B cell (primary cell): ENCODE measurements around the gene HLA-B. TPM values are rescaled to one million over a fixed set of nuclear protein-coding genes. Genes with fewer than 3 reads are reported as not detected.

ENCODE experiments used
- ATAC-seq: fragments of 200-7000 bp; cut with Tn5 transposase; one replicate; pipeline ENCODE4 v1.10.0; 2021; ENCODE audit warnings: low read depth, mild to moderate bottlenecking, moderate number of reproducible peaks, moderate library complexity
- CTCF ChIA-PET: fragments of 350-600 bp; sonication (Branson Sonifier 250); formaldehyde crosslinking; loops from one replicate; lab custom pipeline; 2021; ENCODE audit warnings: antibody characterized with exemption, inconsistent platforms; lab: Charles Lee
- POLR2A ChIA-PET: fragments of 350-600 bp; sonication (Branson Sonifier 250); formaldehyde crosslinking; loops from one replicate; lab custom pipeline; 2021; ENCODE audit warnings: antibody characterized with exemption; lab: Charles Lee
- DNase-seq: peaks from one replicate; pipeline ENCODE4 v3.0.0; 2013
- H2AFZ ChIP-seq: 2 replicates; pipeline ENCODE4 v1.6.1; 2012; ENCODE audit warnings: mild to moderate bottlenecking, low read depth, low read length; ENCODE audit not compliant: insufficient read depth, poor library complexity, severe bottlenecking
- H3K27ac ChIP-seq, 2 donors: 1 replicate in 1 of 2; 2 replicates in 1 of 2; pipeline ENCODE4 v1.5.1; 2012 to 2013; ENCODE audit warnings: low read length in 2 of 2, mild to moderate bottlenecking in 2 of 2, moderate library complexity in 1 of 2
- H3K27me3 ChIP-seq, 4 experiments: fragments of 200-600 bp in 1 of 4; sonication (generic) in 1 of 4; replicated peaks in 1 of 4; 1 replicate in 2 of 4; 2 replicates in 2 of 4; pipeline versions ENCODE4 v1.6.1 to v1.7.0; 2013 to 2016; ENCODE audit warnings: low read length in 3 of 4, mild to moderate bottlenecking in 2 of 4, mixed read lengths in 1 of 4, moderate library complexity in 1 of 4; ENCODE audit not compliant: insufficient read depth in 4 of 4, control insufficient read depth in 3 of 4; ENCODE audit errors: control extremely low read depth in 1 of 4
- H3K36me3 ChIP-seq, 2 experiments: replicated peaks in 1 of 2; 1 replicate in 1 of 2; 2 replicates in 1 of 2; pipeline versions ENCODE4 v1.6.1 to v1.7.1; 2013; ENCODE audit warnings: low read length in 1 of 2; ENCODE audit not compliant: insufficient read depth in 2 of 2, control insufficient read depth in 1 of 2; ENCODE audit errors: control extremely low read depth in 1 of 2, extremely low read depth in 1 of 2
- H3K4me1 ChIP-seq, 2 donors: fragments of 200-600 bp in 1 of 2; sonication (generic) in 1 of 2; 1 replicate in 1 of 2; 2 replicates in 1 of 2; pipeline versions ENCODE4 v1.5.1 to v1.6.1; 2013 to 2017; ENCODE audit warnings: low read length in 2 of 2; ENCODE audit not compliant: control insufficient read depth in 2 of 2, insufficient read depth in 2 of 2
- H3K4me2 ChIP-seq: replicated peaks from 2 replicates; pipeline ENCODE3; 2012; ENCODE audit warnings: mild to moderate bottlenecking, low read depth, low read length; ENCODE audit not compliant: poor library complexity, severe bottlenecking
- H3K4me3 ChIP-seq, 5 experiments: fragments of 200-600 bp in 1 of 5; sonication (generic) in 1 of 5; 1 replicate in 3 of 5; 2 replicates in 2 of 5; pipeline versions ENCODE4 v1.5.1 to v1.7.0; 2011 to 2016; ENCODE audit warnings: low read length in 4 of 5, mild to moderate bottlenecking in 4 of 5, low read depth in 2 of 5, control low read depth in 1 of 5, moderate library complexity in 1 of 5; ENCODE audit not compliant: insufficient read depth in 1 of 5; ENCODE audit errors: control extremely low read depth in 1 of 5, extremely low read depth in 1 of 5
- H3K79me2 ChIP-seq: fragments of 200-600 bp; sonication (generic); one replicate; pipeline ENCODE4 v1.6.0; 2016; ENCODE audit warnings: low read length; ENCODE audit not compliant: control insufficient read depth, insufficient read depth
- H3K9ac ChIP-seq: fragments of 200-600 bp; sonication (generic); 2 replicates; pipeline ENCODE4 v1.6.1; 2017; ENCODE audit warnings: mild to moderate bottlenecking, low read length, moderate library complexity
- H3K9me3 ChIP-seq, 3 donors: one replicate each; pipeline versions ENCODE4 v1.6.1 to v1.7.1; 2013; ENCODE audit warnings: low read length in 2 of 3; ENCODE audit not compliant: control insufficient read depth in 2 of 3, insufficient read depth in 1 of 3; ENCODE audit errors: control extremely low read depth in 1 of 3
- H4K20me1 ChIP-seq: 2 replicates; pipeline ENCODE4 v1.6.0; 2012; ENCODE audit warnings: mild to moderate bottlenecking, low read length; ENCODE audit not compliant: insufficient read depth, control insufficient read depth, poor library complexity, severe bottlenecking
- H3K27ac Mint-ChIP-seq: one replicate; pipeline ENCODE4 v1.8.0; 2021; ENCODE audit warnings: mixed read lengths
- H3K27me3 Mint-ChIP-seq: one replicate; pipeline ENCODE4 v1.8.0; 2021; ENCODE audit warnings: mixed read lengths
- H3K4me1 Mint-ChIP-seq: one replicate; pipeline ENCODE4 v1.8.0; 2021; ENCODE audit warnings: mixed read lengths
- H3K4me3 Mint-ChIP-seq: one replicate; pipeline ENCODE4 v1.8.0; 2021; ENCODE audit warnings: mixed read lengths
- H3K9me3 Mint-ChIP-seq: one replicate; pipeline ENCODE4 v1.8.0; 2022; ENCODE audit warnings: mixed read lengths; ENCODE audit not compliant: insufficient read depth
- EZH2 ChIP-seq: IDR thresholded peaks from 2 replicates; pipeline ENCODE4 v1.6.1; 2012; ENCODE audit warnings: borderline replicate concordance, low read depth, mild to moderate bottlenecking, moderate library complexity, low read length; ENCODE audit not compliant: insufficient read depth, poor library complexity, severe bottlenecking
- WGBS: methylation state at CpG from one replicate; pipeline ENCODE4 v1.1.5; 2013; ENCODE audit warnings: missing lambda C conversion rate; ENCODE audit not compliant: insufficient coverage; 5-methylcytosine and 5-hydroxymethylcytosine counted together
- intact Hi-C: fragments of 100-400 bp; cut with micrococcal nuclease; formaldehyde crosslinking; loops from one replicate; pipeline ENCODE4 v1.10.0; 2022
- polyA plus RNA-seq: library from polyadenylated mRNA; depleted of rRNA; stranded (reverse); fragments of >200 nt; gene quantifications from 2 replicates; pipeline ENCODE4 v1.2.3, GENCODE V29; 2012
- total RNA-seq, 2 donors: library from RNA; stranded (reverse); fragments of 120-200 nt in 1 of 2; gene quantifications; 1 replicate in 1 of 2; 2 replicates in 1 of 2; pipeline versions ENCODE4 v1.2.3 to v1.2.4, GENCODE V29; 2013 to 2022
- TF ChIP-seq, protein P1 (sequence below): fragments of 200-600 bp; IDR thresholded peaks from one replicate; pipeline ENCODE4 v1.8.0; 2022; ENCODE audit warnings: antibody characterized with exemption, mild to moderate bottlenecking

The HLA-B gene
- total and polyA plus RNA-seq, 2 donors (not counting 1 experiment from before 2014, with no cell fraction given): 4,028 to 7,345 TPM

GRCh38 chr6:31309641-31310040 is 47.3 kb downstream of the HLA-B start:
- ChIA-PET POLR2A (no interaction called here), CTCF (interaction anchor here (1.5 kb wide), 1 partner anchor 10 kb away, joined by 3 read pairs; no protein-coding TSS in a partner anchor)
- H3K4me1 Mint-ChIP-seq: peaks cover 7% of the 10 kb centered on the region
- no peaks in the 10 kb centered on the region for H3K9me3 Mint-ChIP-seq
- Histone ChIP-seq H3K9me3 (peaks cover 0 to 4% (median 0%) of the 10 kb centered on the region in 3 donors), H3K4me3 (no peak overlapping the region), H3K27ac (no peak overlapping the region), H3K4me2 (no peak overlapping the region), H4K20me1 (no peaks in the 10 kb centered on the region), H3K9ac (no peak overlapping the region), H3K79me2 (no peaks in the 10 kb centered on the region), H3K36me3 (no peaks in the 10 kb centered on the region), H3K27me3 (peaks cover 0 to 12% (median 4%) of the 10 kb centered on the region in 4 experiments), H2AFZ (no peak overlapping the region), H3K4me1 (peaks cover 0 to 16% of the 10 kb centered on the region in 2 donors)
- ATAC-seq: no peak
- H3K27ac Mint-ChIP-seq: no peak overlapping the region
- intact Hi-C loops: loop anchor here (1.0 to 5.0 kb wide), 2 partner anchors 12 to 43 kb away; no protein-coding TSS in a partner anchor
- DNase-seq: no peak
- peaks cover 15% of the 10 kb centered on the region for H3K27me3 Mint-ChIP-seq
- WGBS: no CpG with 5 or more reads among the region's 2 CpGs
- peak overlapping the region; percentile 93 for H3K4me3 Mint-ChIP-seq
- TF ChIP-seq, protein P1, sequence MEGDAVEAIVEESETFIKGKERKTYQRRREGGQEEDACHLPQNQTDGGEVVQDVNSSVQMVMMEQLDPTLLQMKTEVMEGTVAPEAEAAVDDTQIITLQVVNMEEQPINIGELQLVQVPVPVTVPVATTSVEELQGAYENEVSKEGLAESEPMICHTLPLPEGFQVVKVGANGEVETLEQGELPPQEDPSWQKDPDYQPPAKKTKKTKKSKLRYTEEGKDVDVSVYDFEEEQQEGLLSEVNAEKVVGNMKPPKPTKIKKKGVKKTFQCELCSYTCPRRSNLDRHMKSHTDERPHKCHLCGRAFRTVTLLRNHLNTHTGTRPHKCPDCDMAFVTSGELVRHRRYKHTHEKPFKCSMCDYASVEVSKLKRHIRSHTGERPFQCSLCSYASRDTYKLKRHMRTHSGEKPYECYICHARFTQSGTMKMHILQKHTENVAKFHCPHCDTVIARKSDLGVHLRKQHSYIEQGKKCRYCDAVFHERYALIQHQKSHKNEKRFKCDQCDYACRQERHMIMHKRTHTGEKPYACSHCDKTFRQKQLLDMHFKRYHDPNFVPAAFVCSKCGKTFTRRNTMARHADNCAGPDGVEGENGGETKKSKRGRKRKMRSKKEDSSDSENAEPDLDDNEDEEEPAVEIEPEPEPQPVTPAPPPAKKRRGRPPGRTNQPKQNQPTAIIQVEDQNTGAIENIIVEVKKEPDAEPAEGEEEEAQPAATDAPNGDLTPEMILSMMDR: no peak
- TF ChIP-seq EZH2: no peak

DNA sequence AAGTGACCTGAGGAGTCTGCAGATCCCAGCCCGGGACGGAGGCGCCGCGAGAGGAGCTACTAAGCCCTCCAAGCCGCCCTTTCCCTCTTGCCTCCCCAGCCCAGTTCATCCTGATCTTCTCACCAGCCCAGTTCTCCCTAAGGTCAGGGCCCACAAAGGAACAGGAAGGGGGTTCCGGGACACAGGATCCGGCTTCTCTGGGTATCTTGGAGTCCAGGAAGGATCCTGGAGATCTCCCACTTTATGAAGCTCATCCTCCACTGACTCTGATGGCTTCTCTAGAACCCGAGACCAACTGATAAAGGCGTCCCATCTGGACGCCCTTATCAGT is 48.2 kb downstream of the HLA-B start:
- Histone ChIP-seq H3K36me3 (no peaks in the 10 kb centered on the region), H2AFZ (peak overlapping the region; percentile 97), H3K79me2 (no peaks in the 10 kb centered on the region), H4K20me1 (no peaks in the 10 kb centered on the region), H3K27me3 (peaks cover 0 to 12% (median 2%) of the 10 kb centered on the region in 4 experiments), H3K9ac (peak overlapping the region; percentile 78), H3K4me2 (peak overlapping the region; percentile 93), H3K4me1 (peaks cover 0 to 16% of the 10 kb centered on the region in 2 donors), H3K9me3 (peaks cover 0 to 4% (median 0%) of the 10 kb centered on the region in 3 donors), H3K4me3 (peak overlapping the region in 4 of 5 experiments; percentile 67 to 82 (median 70)), H3K27ac (no peak overlapping the region)
- TF ChIP-seq, protein P1: no peak
- no peak for TF ChIP-seq EZH2
- no peak overlapping the region for H3K27ac Mint-ChIP-seq
- peaks cover 7% of the 10 kb centered on the region for H3K4me1 Mint-ChIP-seq
- H3K4me3 Mint-ChIP-seq: peak overlapping the region; percentile 93
- POLR2A ChIA-PET: interaction anchor here (0.7 to 1.7 kb wide), 3 partner anchors 35 to 46 kb away, joined by 3 to 5 read pairs (median 4); no protein-coding TSS in a partner anchor
- intact Hi-C loops: loop anchor here (1.0 to 5.0 kb wide), 2 partner anchors 37 to 43 kb away; partner anchors contain the start of gene HLA-C
- no peak for ATAC-seq
- no peaks in the 10 kb centered on the region for H3K9me3 Mint-ChIP-seq
- H3K27me3 Mint-ChIP-seq: peaks cover 15% of the 10 kb centered on the region
- CTCF ChIA-PET: interaction anchor here (1.1 to 1.6 kb wide), 5 partner anchors 9 to 58 kb away, joined by 3 to 4 read pairs (median 4); no protein-coding TSS in a partner anchor
- no peak for DNase-seq
- 42% methylated on average over 9 of the region's 11 CpGs for WGBS
